Loucy (cell line): ENCODE data around the gene VAV2.

Source experiments
- H2AFZ ChIP-seq: fragments of 200-600 bp; sonication (generic); 2 replicates; pipeline ENCODE4 v1.6.0; 2016; ENCODE audit warnings: antibody characterized with exemption, mild to moderate bottlenecking, low read length, moderate library complexity
- H3F3A ChIP-seq: fragments of 200-600 bp; 2 replicates; pipeline ENCODE4 v1.6.0; 2016; ENCODE audit warnings: antibody characterized with exemption, low read depth, mild to moderate bottlenecking
- H3K27me3 ChIP-seq: fragments of 200-600 bp; sonication (generic); 2 replicates; pipeline ENCODE4 v1.6.1; 2014; ENCODE audit warnings: low read length, mild to moderate bottlenecking; ENCODE audit not compliant: insufficient read depth, poor library complexity, severe bottlenecking
- H3K36me3 ChIP-seq: fragments of 200-600 bp; sonication (generic); 2 replicates; pipeline ENCODE4 v1.6.1; 2016; ENCODE audit warnings: low read length; ENCODE audit not compliant: insufficient read depth
- H3K4me1 ChIP-seq: fragments of 200-600 bp; sonication (generic); 2 replicates; pipeline ENCODE4 v1.5.1; 2014; ENCODE audit warnings: low read length, mild to moderate bottlenecking; ENCODE audit not compliant: insufficient read depth, poor library complexity, severe bottlenecking
- H3K4me2 ChIP-seq: fragments of 200-600 bp; sonication (generic); 2 replicates; pipeline ENCODE4 v1.6.0; 2014; ENCODE audit warnings: antibody characterized with exemption, low read length, low read depth, mild to moderate bottlenecking; ENCODE audit not compliant: poor library complexity, severe bottlenecking
- H3K4me3 ChIP-seq: fragments of 200-600 bp; sonication (generic); 2 replicates; pipeline ENCODE4 v1.5.1; 2014; ENCODE audit warnings: low read length, mild to moderate bottlenecking, mixed read lengths; ENCODE audit not compliant: poor library complexity, severe bottlenecking
- H3K79me2 ChIP-seq: fragments of 200-600 bp; sonication (generic); 2 replicates; pipeline ENCODE4 v1.6.1; 2014; ENCODE audit warnings: low read length; ENCODE audit not compliant: insufficient read depth
- H3K9ac ChIP-seq: fragments of 200-600 bp; sonication (generic); 2 replicates; pipeline ENCODE4 v1.6.0; 2014; ENCODE audit warnings: mild to moderate bottlenecking, low read depth, low read length, moderate library complexity; ENCODE audit not compliant: poor library complexity, severe bottlenecking
- H3K9me2 ChIP-seq: fragments of 200-600 bp; sonication (generic); replicated peaks from 2 replicates; pipeline ENCODE4 v1.6.1; 2016; ENCODE audit warnings: low read depth, low read length, mixed read lengths
- H3K9me3 ChIP-seq: fragments of 200-600 bp; sonication (generic); 2 replicates; pipeline ENCODE4 v1.6.1; 2014; ENCODE audit warnings: mild to moderate bottlenecking, antibody characterized with exemption, low read length, low read depth; ENCODE audit not compliant: insufficient read depth
- H4K20me1 ChIP-seq: fragments of 200-600 bp; sonication (generic); 2 replicates; pipeline ENCODE4 v1.6.0; 2014; ENCODE audit warnings: antibody characterized with exemption, low read length, mild to moderate bottlenecking; ENCODE audit not compliant: insufficient read depth, poor library complexity, severe bottlenecking
- CTCF ChIP-seq: fragments of 200-600 bp; sonication (generic); conservative IDR thresholded peaks from 2 replicates; pipeline ENCODE4 v1.5.1; 2014; ENCODE audit warnings: mild to moderate bottlenecking, antibody characterized with exemption, low read length
- EZH2phosphoT487 ChIP-seq: fragments of 200-600 bp; IDR thresholded peaks from 2 replicates; pipeline ENCODE4 v1.6.1; 2018; ENCODE audit warnings: antibody characterized with exemption, mild to moderate bottlenecking, moderate library complexity, borderline replicate concordance

The VAV2 gene

DNA sequence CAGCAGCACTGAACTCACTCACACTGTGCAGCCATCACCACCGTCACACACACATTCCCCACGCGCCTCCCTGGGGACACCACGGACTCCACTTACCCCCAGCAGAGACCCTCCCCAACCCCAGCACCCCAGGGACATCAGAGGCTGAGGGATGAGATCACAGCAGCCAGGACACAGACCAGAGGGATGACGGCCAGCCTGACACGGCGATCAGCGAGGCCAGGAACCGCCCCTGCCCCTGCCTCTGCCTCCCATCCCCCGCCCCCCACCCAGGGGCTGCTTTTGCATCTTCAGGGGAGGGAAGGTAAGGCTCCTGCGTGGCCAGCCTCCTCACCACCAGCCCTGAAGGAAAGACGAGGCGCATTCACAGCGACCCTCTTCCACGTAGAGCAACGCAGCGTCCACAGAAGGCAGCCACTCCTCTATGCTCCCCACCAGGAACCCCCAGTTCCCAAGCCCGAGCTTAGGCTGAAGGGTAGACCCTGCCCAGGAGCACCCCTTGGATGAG is 104.5 kb downstream of the VAV2 start:
- Histone ChIP-seq H3K4me3 (no peak overlapping the region), H3K4me1 (no peaks in the 10 kb centered on the region), H3F3A (no peaks in the 10 kb centered on the region), H3K9ac (no peak overlapping the region), H2AFZ (no peak overlapping the region), H3K36me3 (no peaks in the 10 kb centered on the region), H3K27me3 (no peaks in the 10 kb centered on the region), H3K4me2 (no peak overlapping the region), H3K79me2 (no peaks in the 10 kb centered on the region), H3K9me2 (no peaks in the 10 kb centered on the region), H3K9me3 (no peaks in the 10 kb centered on the region), H4K20me1 (peaks cover 3% of the 10 kb centered on the region)
- TF ChIP-seq CTCF (no peak), EZH2phosphoT487 (no peak)

- Histone ChIP-seq H3K36me3 (no peaks in the 10 kb centered on the region), H4K20me1 (peaks cover 3% of the 10 kb centered on the region), H3K9me3 (no peaks in the 10 kb centered on the region), H3K27me3 (no peaks in the 10 kb centered on the region), H3K4me3 (no peak overlapping the region), H3K79me2 (no peaks in the 10 kb centered on the region; the same call in 1 of the 2 replicates), H3K4me2 (no peak overlapping the region), H3K4me1 (no peaks in the 10 kb centered on the region), H3K9ac (no peak overlapping the region), H2AFZ (no peak overlapping the region), H3F3A (no peaks in the 10 kb centered on the region), H3K9me2 (no peaks in the 10 kb centered on the region)
- no peak for TF ChIP-seq EZH2phosphoT487
- no peak for TF ChIP-seq CTCF
Measured at GRCh38 chr9:133886563-133887501, 105.3 kb downstream of the VAV2 start.

DNA sequence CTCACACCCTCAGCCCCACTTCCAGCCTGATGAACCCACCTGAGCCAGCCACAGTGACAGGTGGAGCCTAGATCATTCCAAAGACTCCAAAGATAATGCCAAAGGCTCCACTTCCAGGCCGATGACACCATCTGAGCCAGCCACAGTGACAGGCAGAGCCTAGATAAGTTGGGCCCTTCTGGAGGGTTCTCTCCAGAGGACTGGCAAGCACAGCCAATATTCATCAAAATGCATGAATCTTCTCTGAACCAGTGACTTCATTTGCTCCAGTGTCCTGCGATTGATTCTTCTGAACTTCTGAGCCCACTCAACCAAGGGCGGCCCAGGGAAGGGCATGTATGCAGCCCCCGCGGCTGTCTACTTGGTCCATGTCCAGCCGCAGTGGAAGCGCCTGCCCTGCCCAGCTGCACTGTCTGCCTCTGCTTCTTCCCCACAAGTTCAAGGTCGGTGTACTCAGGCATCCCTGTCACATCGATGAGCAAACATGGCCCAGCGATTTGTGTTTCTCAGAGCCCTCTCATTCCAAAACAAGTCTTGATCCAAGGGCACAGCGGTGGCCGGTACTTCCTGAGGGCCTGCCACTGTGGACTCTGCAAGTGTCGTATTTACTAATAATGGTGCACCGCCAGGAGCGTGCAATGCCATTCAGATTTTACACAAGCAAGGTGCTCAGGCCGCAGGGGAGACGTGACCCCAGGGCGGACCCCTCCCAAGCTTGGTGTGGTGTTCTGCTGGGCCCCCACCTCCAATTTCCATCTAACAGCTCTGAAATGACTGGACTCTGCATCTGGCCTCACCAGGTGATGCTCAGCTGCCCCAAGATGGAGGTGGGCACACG is 107.0 kb downstream of the VAV2 start:
- Histone ChIP-seq H4K20me1 (peaks cover 4% of the 10 kb centered on the region), H3K9me3 (no peaks in the 10 kb centered on the region), H3K9ac (no peak overlapping the region), H3K27me3 (no peaks in the 10 kb centered on the region), H3K4me2 (no peak overlapping the region), H2AFZ (no peak overlapping the region), H3K79me2 (no peaks in the 10 kb centered on the region; the same call in 1 of the 2 replicates), H3K36me3 (no peaks in the 10 kb centered on the region), H3F3A (no peaks in the 10 kb centered on the region), H3K4me3 (no peak overlapping the region), H3K9me2 (no peaks in the 10 kb centered on the region), H3K4me1 (no peaks in the 10 kb centered on the region)
- TF ChIP-seq EZH2phosphoT487 (no peak), CTCF (no peak)
